Measurements from ENCODE around the gene BBS2. TPM values are rescaled to one million over a fixed set of nuclear protein-coding genes. Genes with fewer than 3 reads are reported as not detected.

The BBS2 gene
- total RNA-seq, 1 donor from 2014 or later = 32.6 TPM

DNA sequence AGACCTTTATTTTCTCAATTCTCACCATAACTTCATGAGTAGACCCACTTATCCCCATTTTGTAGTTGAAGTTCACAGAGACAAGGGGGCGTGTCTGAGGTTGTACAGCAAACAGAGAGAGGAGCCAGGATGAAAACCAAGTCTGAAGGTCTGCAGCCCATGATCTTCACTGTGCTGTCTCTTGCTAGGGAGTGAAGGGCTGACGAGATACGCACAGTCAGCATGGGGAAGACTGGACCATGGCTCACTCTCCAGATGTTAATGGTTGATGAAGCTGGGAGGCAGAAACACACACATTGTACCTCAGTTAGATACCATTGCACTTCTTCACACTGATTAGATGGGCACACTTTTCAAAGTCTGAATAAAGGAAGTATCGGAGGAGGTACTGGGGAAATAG, 39.3 kb upstream of the BBS2 start:
- Mint-ChIP-seq H3K9me3 (ENCODE audit: low read depth) (no peaks in the 10 kb centered on the region), H3K36me3 (ENCODE audit: low read depth) (no peaks in the 10 kb centered on the region), H3K4me1 (ENCODE audit: low read depth) (peaks cover 3% of the 10 kb centered on the region), H3K27ac (ENCODE audit: unreplicated experiment) (no peak overlapping the region), H3K27me3 (ENCODE audit: low read depth) (peaks cover 14% of the 10 kb centered on the region), H3K4me3 (ENCODE audit: unreplicated experiment) (no peak overlapping the region)
- no peak for TF ChIP-seq CTCF (IDR thresholded peaks at IDR 0.05)
- no peak for DNase-seq (ENCODE audit: low spot score)

DNA sequence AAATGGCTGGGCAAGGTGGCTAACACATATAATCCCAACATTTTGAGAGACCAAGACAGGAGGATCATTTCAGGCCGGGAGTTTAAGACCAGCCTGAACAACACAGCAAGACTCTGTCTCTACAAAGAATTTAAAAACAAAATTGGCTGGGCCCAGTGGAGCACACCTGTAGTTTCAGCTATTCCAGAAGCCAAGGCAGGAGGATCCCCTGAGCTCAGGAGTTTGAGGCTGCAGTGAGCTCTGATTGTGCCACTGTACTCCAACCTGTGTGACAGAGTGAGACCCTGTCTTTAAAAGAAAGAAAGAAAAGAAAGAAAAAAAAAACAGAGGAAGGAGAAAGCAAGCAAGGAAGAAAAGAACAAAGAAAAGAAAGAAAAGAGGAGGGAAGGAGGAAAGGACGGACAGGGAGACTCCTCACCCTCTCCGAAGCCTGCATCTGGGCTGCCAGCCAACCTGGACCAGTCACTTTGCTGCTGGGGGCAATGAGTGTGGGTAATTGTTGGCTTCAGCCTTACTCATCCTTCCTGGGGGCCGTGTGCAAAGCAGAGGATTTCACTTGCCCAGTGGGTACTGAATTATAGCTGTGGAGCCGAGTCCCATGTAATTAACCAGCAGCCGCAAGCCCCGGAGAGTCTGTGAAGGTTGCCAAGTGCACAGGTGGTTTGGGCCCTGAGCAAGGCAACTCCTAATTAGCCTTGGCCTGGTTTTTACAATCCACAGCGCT, 38.4 kb upstream of the BBS2 start:
- no peaks in the 10 kb centered on the region for H3K36me3 Mint-ChIP-seq (ENCODE audit: low read depth)
- no peak for DNase-seq (ENCODE audit: low spot score)
- H3K27me3 Mint-ChIP-seq (ENCODE audit: low read depth) = peaks cover 18% of the 10 kb centered on the region
- TF ChIP-seq CTCF (IDR thresholded peaks at IDR 0.05) = no peak
- H3K27ac Mint-ChIP-seq (ENCODE audit: unreplicated experiment) = no peak overlapping the region
- no peaks in the 10 kb centered on the region for H3K9me3 Mint-ChIP-seq (ENCODE audit: low read depth)
- H3K4me1 Mint-ChIP-seq (ENCODE audit: low read depth) = peaks cover 3% of the 10 kb centered on the region
- no peak overlapping the region for H3K4me3 Mint-ChIP-seq (ENCODE audit: unreplicated experiment)

DNA sequence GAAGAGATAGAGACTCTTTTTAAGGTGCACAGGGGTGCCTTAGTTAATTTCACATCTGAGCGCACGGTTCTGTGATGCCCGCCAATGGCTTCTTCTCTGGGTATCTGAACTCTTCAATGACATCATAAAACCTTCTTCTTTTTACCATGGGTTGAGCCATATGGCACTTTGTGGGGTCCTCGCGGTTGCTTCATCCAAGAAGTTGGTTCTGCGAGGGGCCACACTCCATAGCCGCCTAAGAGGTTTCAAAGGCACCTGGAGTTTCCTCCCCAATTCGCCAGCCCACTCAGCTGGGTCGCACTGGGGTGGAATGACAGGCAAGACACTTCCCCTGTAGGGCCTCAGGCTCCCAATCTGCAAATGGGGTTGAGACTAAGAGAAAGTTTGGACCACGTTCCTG, 34.6 kb upstream of the BBS2 start:
- H3K27ac Mint-ChIP-seq (ENCODE audit: unreplicated experiment) = no peak overlapping the region
- TF ChIP-seq CTCF (IDR thresholded peaks at IDR 0.05) = no peak
- no peak overlapping the region for H3K4me3 Mint-ChIP-seq (ENCODE audit: unreplicated experiment)
- H3K4me1 Mint-ChIP-seq (ENCODE audit: low read depth) = peaks cover 10% of the 10 kb centered on the region
- no peaks in the 10 kb centered on the region for H3K36me3 Mint-ChIP-seq (ENCODE audit: low read depth)
- H3K9me3 Mint-ChIP-seq (ENCODE audit: low read depth) = no peaks in the 10 kb centered on the region
- H3K27me3 Mint-ChIP-seq (ENCODE audit: low read depth) = peaks cover 12% of the 10 kb centered on the region
- DNase-seq (ENCODE audit: low spot score) = no peak

GRCh38 chr16:56551796-56552738, 32.2 kb upstream of the BBS2 start:
- no peaks in the 10 kb centered on the region for H3K9me3 Mint-ChIP-seq (ENCODE audit: low read depth)
- TF ChIP-seq CTCF (IDR thresholded peaks at IDR 0.05) = no peak
- no peak overlapping the region for H3K27ac Mint-ChIP-seq (ENCODE audit: unreplicated experiment)
- H3K36me3 Mint-ChIP-seq (ENCODE audit: low read depth) = no peaks in the 10 kb centered on the region
- no peak overlapping the region for H3K4me3 Mint-ChIP-seq (ENCODE audit: unreplicated experiment)
- no peak for DNase-seq (ENCODE audit: low spot score)
- H3K4me1 Mint-ChIP-seq (ENCODE audit: low read depth) = peaks cover 6% of the 10 kb centered on the region
- peaks cover 12% of the 10 kb centered on the region for H3K27me3 Mint-ChIP-seq (ENCODE audit: low read depth)

GRCh38 chr16:56549744-56550385, 30.0 kb upstream of the BBS2 start:
- Mint-ChIP-seq H3K36me3 (ENCODE audit: low read depth) (no peaks in the 10 kb centered on the region), H3K27ac (ENCODE audit: unreplicated experiment) (no peak overlapping the region), H3K27me3 (ENCODE audit: low read depth) (peaks cover 9% of the 10 kb centered on the region), H3K4me1 (ENCODE audit: low read depth) (peaks cover 6% of the 10 kb centered on the region), H3K4me3 (ENCODE audit: unreplicated experiment) (no peak overlapping the region), H3K9me3 (ENCODE audit: low read depth) (no peaks in the 10 kb centered on the region)
- TF ChIP-seq CTCF (IDR thresholded peaks at IDR 0.05) = no peak
- DNase-seq (ENCODE audit: low spot score) = no peak

All from chondrocyte (in vitro differentiated cells).